ENCODE data around the gene GPR158.

GPR158 gene

DNA sequence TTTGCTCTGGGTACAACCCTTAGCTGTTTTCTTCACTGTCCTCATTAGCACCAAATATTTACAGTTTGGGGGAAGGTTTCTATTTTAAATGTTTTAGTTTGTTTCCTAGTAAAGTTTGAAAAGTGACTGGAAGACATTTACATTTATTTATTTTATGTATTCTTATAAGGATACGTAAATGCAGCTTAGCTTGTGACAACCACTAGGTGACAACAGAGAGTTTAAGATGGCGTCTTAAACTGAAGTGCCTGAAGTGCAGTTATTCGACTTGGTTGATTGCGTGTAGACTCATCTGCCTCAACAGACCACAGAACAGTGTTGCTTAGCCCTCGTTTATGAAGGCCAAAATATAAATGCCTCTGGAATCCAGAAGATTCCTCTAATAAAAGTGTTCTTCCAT lies 381.1 kb downstream of the GPR158 start:
- Histone ChIP-seq H3K79me2 (ENCODE audit: insufficient read depth, low read length) (no peaks in the 10 kb centered on the region), H3F3A (ENCODE audit: insufficient read depth) (no peaks in the 10 kb centered on the region), H3K9me2 (replicated peaks; ENCODE audit: insufficient read depth, low read length) (no peaks in the 10 kb centered on the region), H2AFZ (ENCODE audit: low read depth, low read length, severe bottlenecking) (no peak overlapping the region), H3K27ac (ENCODE audit: low read depth, low read length) (no peak overlapping the region), H3K36me3 (ENCODE audit: low read length) (no peaks in the 10 kb centered on the region), H3K27me3 (ENCODE audit: low read length) (no peaks in the 10 kb centered on the region), H3K9ac (ENCODE audit: low read length) (no peak overlapping the region), H3K4me3 (ENCODE audit: insufficient read depth, low read length, poor library complexity, severe bottlenecking) (no peak overlapping the region), H3K4me2 (ENCODE audit: low read depth, low read length, poor library complexity, severe bottlenecking) (no peak overlapping the region), H3K9me3 (ENCODE audit: insufficient read depth, low read length) (no peaks in the 10 kb centered on the region), H4K20me1 (ENCODE audit: low read depth, low read length) (no peaks in the 10 kb centered on the region)
- no peak for TF ChIP-seq EZH2phosphoT487 (conservative IDR thresholded peaks at IDR 0.05; ENCODE audit: low read length)
- TF ChIP-seq, protein P1, sequence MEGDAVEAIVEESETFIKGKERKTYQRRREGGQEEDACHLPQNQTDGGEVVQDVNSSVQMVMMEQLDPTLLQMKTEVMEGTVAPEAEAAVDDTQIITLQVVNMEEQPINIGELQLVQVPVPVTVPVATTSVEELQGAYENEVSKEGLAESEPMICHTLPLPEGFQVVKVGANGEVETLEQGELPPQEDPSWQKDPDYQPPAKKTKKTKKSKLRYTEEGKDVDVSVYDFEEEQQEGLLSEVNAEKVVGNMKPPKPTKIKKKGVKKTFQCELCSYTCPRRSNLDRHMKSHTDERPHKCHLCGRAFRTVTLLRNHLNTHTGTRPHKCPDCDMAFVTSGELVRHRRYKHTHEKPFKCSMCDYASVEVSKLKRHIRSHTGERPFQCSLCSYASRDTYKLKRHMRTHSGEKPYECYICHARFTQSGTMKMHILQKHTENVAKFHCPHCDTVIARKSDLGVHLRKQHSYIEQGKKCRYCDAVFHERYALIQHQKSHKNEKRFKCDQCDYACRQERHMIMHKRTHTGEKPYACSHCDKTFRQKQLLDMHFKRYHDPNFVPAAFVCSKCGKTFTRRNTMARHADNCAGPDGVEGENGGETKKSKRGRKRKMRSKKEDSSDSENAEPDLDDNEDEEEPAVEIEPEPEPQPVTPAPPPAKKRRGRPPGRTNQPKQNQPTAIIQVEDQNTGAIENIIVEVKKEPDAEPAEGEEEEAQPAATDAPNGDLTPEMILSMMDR (IDR thresholded peaks at IDR 0.05; ENCODE audit: insufficient read depth, low read length, poor library complexity, severe bottlenecking): no peak

DNA sequence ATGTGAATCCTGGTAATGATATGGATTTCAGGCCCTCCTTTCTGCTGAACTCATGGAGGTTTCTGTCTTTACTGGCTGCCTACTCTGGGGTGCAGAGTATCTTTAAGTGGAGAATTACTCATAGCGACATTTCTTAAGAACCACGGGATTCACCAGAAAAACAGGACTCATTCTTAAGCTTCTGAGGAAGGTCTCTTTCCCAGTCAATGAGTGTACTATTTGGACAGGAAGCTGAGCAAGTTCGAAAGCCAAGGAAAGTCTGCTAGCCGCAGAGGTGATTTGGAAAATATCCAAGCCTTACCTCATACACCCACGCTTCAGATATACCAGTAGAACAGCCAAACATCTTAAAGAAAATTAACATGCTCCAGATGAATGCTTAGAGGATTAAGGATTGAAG lies 381.7 kb downstream of the GPR158 start:
- Histone ChIP-seq H3K4me2 (ENCODE audit: low read depth, low read length, poor library complexity, severe bottlenecking) (no peak overlapping the region), H3K36me3 (ENCODE audit: low read length) (no peaks in the 10 kb centered on the region), H3K9me3 (ENCODE audit: insufficient read depth, low read length) (no peaks in the 10 kb centered on the region), H3K27ac (ENCODE audit: low read depth, low read length) (no peak overlapping the region), H3K4me3 (ENCODE audit: insufficient read depth, low read length, poor library complexity, severe bottlenecking) (no peak overlapping the region), H4K20me1 (ENCODE audit: low read depth, low read length) (no peaks in the 10 kb centered on the region), H3F3A (ENCODE audit: insufficient read depth) (no peaks in the 10 kb centered on the region), H3K27me3 (ENCODE audit: low read length) (no peaks in the 10 kb centered on the region), H3K9ac (ENCODE audit: low read length) (no peak overlapping the region), H3K79me2 (ENCODE audit: insufficient read depth, low read length) (no peaks in the 10 kb centered on the region), H3K9me2 (replicated peaks; ENCODE audit: insufficient read depth, low read length) (no peaks in the 10 kb centered on the region), H2AFZ (ENCODE audit: low read depth, low read length, severe bottlenecking) (no peak overlapping the region)
- no peak for TF ChIP-seq EZH2phosphoT487 (conservative IDR thresholded peaks at IDR 0.05; ENCODE audit: low read length)
- TF ChIP-seq, protein P1 (IDR thresholded peaks at IDR 0.05; ENCODE audit: insufficient read depth, low read length, poor library complexity, severe bottlenecking): no peak

DNA sequence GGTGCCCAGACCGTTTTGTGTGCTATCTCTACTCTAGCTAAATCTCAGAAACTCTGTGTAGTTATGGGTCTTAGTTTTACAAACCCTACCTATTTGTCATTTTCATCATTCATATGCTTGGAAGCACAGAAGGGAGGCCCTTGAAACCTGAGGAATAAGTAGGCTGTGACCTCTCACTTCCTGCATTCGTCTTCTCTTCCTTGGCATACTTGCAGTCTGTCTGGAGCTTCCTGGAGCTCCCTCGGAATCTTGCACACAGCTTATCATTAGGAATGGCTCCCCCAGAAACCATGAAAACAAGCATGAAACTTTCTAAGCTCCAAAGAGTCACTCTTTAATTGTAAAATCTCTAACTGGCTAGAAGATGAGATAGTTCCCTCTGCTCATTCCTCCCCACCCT lies 382.3 kb downstream of the GPR158 start:
- Histone ChIP-seq H3K4me2 (ENCODE audit: low read depth, low read length, poor library complexity, severe bottlenecking) (no peak overlapping the region), H3K4me3 (ENCODE audit: insufficient read depth, low read length, poor library complexity, severe bottlenecking) (no peak overlapping the region), H3K9me3 (ENCODE audit: insufficient read depth, low read length) (no peaks in the 10 kb centered on the region), H3K9me2 (replicated peaks; ENCODE audit: insufficient read depth, low read length) (no peaks in the 10 kb centered on the region), H3K9ac (ENCODE audit: low read length) (no peak overlapping the region), H3F3A (ENCODE audit: insufficient read depth) (no peaks in the 10 kb centered on the region), H3K27me3 (ENCODE audit: low read length) (no peaks in the 10 kb centered on the region), H3K36me3 (ENCODE audit: low read length) (no peaks in the 10 kb centered on the region), H2AFZ (ENCODE audit: low read depth, low read length, severe bottlenecking) (no peak overlapping the region), H3K79me2 (ENCODE audit: insufficient read depth, low read length) (no peaks in the 10 kb centered on the region), H4K20me1 (ENCODE audit: low read depth, low read length) (no peaks in the 10 kb centered on the region), H3K27ac (ENCODE audit: low read depth, low read length) (no peak overlapping the region)
- TF ChIP-seq, protein P1 (IDR thresholded peaks at IDR 0.05; ENCODE audit: insufficient read depth, low read length, poor library complexity, severe bottlenecking): no peak
- no peak for TF ChIP-seq EZH2phosphoT487 (conservative IDR thresholded peaks at IDR 0.05; ENCODE audit: low read length)
